Left renal cortex interstitium (tissue), 4 donors: ENCODE data around the gene ELMOD3. TPM values are rescaled to one million over a fixed set of nuclear protein-coding genes. Genes with fewer than 3 reads are reported as not detected.

Experiments used
- DNase-seq, 4 donors: peaks; one replicate each; pipeline ENCODE4 v3.0.0-alpha.2; 2013; ENCODE audit warnings: low read depth in 4 of 4, low spot score in 2 of 4, missing footprints in 1 of 4
- polyA plus RNA-seq, 4 donors: library from polyadenylated mRNA; unstranded; fragments of 120-200 nt; gene quantifications; one replicate each; pipeline ENCODE4 v1.2.1, GENCODE V29; 2013; ENCODE audit not compliant: insufficient read length in 4 of 4

Gene ELMOD3
- polyA plus RNA-seq, 4 donors = 21.0 to 37.7 (median 30.0) TPM

DNA sequence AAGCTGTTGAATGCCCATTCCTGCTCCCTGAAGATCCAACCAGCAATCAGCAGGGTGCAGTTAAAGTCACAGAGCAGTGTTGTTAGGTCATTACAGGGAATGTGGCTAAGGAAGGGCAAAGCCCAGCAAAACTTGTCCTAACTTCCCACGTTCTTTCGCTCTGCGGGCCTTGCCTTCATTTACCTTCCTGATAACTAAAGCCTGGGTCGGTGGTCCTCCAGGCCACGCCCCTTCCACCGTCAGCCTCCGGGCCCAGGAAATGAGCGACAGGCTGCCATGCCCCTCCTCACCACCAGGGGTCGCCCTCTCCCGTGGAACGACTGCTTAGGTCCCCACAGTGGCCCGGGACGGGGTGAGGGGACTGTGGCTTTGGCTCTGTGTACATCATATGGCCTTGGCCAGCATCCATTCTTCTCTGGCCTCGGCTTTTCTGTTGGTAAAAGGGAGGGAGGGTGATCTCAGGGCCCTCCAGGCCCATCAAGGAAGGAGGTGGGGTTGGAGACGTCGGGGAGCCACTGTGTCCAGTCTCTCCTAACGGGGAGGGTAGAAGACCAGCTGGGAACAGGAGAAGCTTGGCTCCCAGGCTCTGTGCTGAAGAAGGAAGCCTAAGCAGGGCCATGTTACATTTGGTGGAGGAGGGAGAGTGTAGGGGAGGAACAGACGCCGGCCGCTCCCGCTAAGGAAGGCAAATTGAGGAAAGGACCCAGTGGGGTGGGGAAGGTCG lies 66.1 kb downstream of the ELMOD3 start:
- DNase-seq = no peak

DNA sequence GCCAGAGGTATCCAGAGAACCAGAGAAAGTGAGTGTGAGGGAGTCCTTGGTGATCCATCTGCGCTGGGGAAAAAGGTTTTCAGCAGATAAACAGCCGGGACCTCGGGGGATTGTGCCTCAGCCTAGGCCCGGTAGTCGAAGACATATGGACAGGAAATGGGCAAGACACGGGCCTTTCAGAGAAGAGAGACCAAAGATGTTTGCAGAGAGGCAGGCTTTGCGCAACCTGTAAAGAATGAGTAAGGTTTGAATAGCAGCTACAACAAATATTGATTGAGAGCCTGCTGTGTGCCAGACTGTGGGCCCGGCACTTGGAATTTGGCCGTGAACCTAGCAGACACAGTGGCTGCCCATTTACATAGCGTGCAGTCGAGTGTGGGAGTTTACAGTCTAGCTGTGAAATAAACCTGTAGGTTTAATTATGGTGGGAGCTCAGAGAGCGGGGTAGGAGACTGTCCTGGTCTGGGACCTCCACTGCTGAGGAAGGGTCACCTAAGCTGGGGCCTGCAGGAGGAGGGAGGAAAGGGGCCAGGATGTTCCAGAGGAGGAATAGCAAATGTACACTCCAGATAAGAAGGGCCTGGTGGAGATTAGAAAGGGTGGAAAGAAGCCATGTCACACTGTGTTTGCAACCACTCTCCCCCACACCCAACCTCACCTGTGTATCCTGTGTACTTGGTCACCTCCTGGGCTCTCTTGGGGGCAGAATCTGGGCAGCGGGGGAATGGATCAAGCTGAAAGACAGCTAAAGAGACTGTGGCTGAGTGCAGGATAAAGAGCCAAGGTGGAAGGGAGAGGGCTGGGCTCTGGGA lies 66.9 kb downstream of the ELMOD3 start:
- DNase-seq = no peak

DNA sequence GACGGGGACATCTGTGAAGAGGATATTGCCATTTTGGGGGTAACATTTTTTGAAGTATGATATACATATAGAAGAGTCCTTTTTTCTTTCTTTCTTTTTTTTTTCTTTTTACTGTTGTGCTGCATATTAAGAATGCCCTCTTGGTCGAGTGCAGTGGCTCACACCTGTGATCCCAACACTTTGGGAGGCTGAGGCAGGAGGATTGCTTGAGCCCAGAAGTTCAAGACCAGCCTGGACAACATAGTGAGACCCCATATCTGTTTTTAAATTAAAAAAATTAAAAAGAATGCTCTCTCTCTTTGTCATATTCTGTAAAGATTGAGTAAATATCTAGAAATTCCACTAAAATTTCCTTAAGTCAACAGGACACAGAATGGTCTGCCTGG lies 67.5 kb downstream of the ELMOD3 start:
- no peak for DNase-seq

DNA sequence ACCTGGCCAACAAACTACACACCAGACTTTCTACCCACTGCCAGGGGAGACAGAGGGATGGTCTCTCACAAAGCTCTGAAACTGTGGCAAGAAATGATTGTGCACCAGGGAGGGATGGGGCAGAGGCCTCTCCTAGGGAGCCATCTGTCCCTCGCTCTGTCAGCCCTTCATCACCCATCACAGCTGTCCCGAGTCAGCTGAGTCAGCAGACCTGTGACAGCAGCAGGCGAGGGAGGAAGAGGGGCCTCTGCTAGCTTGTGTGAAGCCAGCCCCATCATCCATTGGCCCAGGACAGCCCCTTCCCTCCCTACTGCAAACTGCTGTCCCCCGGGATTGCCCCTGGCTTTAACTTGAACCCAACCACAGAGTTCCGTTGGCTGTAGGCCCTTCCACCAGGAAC lies 69.0 kb downstream of the ELMOD3 start:
- DNase-seq = no peak

DNA sequence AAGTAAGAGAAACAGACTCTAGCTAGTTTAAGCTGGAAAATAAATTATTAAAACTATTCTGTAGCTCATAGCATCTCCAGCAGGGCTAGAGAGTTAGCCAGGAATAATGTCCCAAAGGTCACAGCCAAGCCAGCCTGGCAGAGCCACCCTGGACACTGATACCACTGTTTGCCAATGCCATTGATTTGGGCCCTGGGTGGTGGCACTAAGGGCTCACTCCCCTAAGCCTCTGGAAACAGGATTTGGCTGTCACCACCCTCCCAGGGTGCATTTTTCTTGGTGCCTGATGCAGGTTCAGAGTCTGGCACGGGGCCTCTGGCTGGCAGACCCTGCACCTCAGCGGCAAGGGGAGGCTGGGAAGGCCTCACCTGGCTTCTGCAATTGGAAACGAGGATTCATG lies 71.0 kb downstream of the ELMOD3 start:
- DNase-seq = no peak

DNA sequence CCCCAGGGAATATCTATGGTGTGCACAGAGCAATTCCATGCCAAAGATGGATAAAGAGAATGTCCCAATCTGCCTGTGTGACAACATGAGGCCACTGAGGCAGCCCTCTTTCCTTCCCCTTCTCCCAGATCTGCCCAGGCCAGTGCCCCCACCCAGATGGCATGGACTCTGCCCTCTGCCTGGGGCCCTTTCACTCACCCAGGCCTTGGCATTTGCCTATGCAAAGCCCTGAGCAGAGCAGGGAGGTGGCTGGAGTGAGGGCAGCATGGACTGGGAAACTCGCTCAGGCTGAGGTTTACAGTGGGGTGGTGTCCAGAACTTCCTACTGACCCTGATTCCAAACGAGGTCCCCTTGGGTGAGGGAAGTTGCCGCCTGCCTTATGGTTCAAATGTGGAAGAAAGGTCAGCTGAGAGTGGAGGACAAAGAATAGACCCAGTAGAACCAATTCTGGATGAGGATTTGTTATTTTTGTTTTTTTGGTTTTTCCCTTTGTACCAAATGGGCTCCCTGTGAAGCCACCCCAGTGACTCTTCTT lies 72.8 kb downstream of the ELMOD3 start:
- DNase-seq = no peak

DNA sequence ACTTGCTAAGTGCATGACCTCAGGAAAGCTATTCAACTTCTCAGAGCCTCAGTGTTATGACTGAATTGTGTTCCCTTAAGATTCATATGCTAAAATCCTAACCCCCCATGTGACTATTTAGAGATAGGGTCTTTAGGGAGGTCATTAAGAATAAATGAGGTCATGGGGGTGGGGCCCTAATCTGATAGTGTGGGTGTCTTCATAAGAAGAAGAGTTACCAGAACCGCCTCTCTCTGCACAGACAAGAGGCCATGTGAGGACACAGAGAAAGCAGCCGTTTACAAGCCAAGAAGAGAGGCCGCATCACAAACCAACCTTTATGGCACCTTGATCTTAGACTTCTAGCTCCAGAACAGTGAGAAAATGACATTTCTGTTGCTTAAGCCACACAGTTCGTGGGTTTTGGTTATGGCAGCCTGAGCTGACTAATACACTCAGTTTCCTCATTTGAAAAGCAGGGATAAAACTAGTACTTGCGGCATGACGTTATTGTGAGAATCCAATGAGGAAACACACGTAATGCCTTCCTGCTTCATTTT lies 73.8 kb downstream of the ELMOD3 start:
- DNase-seq = no peak

DNA sequence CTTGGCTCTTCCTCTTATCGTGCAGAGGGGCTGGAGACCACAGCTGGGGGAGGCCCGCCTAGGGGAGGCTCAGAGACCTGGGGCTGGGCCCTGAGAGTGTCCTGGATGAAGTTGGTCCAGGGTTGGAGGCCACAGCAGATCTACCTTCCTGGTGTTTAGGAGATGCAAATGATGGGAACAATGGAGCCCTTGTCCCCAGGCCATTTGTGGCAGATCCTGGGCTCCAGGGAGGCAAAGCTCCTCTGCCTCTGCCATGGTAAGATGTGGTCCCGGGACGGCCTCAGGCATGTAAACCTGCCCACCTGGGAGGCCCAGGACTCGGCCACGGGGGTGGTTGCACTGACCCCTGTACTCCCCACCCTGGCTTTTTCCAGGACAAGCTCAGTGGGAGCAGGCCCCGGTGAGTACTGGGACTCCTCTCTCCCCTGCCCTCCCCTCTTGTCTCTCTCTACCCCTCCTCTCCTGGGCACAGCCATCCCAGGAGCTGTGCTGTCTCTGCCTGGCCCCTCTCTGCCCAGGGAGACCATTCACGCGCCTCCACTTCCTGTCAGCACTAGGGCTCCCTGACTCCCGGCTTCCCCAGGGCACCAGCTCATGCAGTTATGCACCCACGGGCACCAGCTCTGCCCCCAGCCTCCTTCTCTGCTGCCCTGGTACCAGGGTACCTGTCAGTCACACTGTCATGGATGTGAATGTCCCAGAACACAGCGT lies 74.8 kb downstream of the ELMOD3 start:
- DNase-seq = no peak

DNA sequence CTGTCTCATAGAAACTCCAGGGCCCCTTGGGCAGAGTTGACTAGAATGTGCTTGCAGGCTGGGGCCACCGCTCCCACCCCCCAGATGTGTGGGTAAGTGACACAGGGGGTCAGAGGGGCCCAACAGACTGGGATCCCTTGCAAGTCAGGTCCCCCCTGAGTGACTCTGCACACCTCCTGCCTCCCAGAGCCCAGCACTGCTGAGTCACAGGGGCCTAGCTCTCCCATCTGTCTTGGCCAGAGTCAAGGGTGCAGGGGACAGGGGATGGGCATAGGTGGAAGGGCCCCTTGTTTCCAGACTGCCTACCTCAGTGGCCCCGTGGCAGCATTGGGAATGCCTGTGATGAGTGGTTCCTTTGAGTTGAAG lies 75.3 kb downstream of the ELMOD3 start:
- DNase-seq = no peak

DNA sequence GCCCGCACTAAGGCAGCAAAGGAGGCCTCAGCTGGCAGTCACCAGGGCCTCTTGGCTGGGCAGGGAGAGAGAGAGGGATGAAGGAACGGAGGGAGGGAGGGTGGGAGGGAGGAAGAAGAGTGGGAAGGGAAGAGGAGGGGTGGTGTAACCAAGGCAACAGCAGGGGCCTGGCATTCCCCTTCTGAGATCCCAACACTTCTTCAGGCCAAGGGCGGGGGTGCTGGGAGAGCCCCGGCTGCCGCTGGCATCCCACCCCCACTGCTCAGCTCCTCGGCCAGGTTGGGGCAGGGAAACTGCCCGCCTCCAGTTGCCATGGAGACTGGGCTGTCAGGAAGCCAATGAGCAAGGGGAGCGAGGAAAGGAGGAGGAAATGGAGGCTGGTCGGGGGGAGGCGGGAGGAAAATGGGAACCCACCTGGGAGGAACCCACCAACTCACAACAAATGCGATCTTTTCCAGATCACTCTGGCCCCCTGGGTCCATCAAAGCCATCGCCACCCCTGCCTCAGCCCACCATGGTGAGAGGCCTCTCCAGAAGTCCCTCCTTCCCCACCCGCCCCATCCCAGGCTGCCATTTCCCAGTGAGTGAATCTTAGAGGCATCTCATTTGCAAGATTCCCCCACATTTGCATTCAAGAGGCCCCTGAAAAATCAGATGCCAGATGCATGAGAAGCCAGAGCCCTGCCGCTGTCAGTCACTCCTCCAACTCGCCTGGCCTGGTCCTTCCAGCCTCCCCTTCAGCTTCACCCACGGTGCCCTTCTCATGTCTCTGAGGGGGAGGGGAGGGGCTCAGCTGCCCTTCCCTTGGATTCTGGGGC lies 76.4 kb downstream of the ELMOD3 start:
- DNase-seq = no peak

DNA sequence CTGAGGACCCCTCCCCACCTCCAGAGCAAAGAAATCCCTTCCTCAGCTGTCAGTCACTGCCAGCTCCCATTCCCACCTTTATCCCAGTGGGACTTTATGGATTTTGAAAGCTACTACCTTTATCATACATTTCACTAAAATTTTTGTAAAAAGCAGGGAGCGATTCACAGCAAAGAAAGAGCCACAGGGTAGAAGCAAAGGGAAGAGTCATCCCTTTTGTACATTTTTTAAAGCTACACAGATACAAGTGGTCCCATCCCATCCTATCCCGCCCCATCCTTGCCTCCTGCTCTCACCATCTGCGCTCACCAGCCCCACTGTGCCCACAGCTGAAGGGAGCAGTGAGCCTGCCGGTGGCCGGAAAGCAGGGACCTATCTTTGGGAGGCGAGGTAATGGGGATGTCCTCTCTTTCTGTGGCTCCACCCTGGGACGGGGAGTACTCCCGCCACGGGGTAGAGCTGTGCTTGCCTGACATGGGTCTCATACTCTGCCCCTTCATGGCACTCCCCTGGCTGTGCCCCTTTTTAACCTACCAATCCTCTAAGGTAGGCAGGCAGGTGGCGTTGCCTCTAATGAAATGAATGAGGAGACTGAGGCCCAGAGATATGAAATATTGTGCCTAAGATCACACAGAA lies 77.1 kb downstream of the ELMOD3 start:
- no peak for DNase-seq

DNA sequence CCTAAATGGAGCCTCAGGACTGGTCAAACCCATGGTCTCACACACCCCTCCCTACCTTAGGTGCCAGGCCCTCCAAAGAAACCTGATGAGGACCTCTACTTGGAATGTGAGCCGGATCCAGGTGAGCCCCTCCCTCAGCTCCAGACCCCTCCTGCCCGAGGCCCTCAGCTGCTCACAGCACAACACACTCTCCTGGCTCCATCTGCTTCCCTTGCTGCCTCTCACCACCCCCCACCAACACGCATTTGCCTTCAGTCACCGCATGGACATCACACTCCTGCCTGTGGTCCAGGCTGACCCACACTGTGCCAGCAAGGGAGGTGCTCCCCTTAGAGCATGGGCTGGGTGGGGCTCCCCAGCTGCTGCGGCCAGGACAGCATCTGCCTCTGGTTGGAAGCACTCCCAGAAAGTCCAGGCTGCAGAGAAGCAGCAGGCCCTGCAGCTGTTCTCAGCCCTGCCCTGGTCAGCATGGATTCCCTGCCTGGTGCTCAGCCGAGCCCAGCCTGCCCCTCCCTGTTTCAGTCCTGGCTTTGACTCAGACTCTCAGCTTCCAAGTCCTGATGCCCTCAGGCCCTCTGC lies 79.0 kb downstream of the ELMOD3 start:
- DNase-seq = no peak

DNA sequence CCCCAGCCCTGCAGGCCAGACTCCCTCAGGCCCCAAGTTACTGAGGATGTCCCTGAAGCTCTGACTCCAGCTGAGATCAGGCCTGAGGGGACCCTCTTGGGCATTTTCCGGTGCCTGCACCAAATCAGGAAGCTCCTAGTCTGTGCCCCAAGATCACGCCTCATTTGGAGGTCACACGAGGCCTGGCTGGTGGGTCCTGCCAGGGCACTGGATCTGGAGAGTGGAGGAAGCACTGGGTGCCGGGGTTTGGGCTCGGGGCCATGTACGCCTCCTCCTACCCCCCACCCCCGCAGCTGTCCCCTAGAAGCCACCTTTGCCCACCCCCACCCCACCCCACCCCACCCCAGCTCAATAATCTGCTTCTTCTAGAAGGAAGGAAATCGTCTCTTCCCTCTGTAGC lies 80.1 kb downstream of the ELMOD3 start:
- no peak for DNase-seq

DNA sequence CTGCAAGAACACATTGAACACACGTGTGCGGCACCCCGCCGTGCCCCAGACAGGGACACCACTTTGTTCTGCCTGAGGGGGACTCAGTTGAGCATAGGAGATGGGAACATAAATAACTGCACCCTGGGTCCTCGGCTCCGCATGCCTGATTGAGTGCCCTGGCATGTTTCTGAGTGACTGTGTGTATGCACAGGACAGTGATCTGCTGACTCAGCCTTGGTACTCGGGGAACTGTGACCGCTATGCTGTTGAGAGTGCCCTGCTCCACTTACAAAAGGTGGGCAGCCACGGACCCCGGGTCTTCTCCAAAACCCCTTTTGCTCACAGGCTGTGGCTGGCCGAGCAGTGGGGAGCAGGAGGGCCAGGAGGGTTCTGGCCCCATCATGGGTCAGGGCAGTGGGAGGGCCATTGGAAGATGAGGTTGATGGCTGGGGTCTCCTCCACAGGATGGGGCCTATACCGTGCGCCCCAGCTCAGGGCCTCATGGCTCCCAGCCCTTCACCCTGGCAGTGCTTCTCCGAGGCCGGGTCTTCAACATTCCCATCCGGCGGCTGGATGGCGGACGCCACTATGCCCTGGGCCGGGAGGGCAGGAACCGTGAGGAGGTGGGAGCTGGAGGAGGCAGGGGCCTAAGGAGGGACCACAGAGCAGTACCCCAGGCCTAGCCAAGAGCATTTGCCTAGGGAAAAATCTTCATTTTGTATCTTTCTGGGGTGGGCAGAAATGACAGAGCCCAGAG lies 80.8 kb downstream of the ELMOD3 start:
- no peak for DNase-seq

DNA sequence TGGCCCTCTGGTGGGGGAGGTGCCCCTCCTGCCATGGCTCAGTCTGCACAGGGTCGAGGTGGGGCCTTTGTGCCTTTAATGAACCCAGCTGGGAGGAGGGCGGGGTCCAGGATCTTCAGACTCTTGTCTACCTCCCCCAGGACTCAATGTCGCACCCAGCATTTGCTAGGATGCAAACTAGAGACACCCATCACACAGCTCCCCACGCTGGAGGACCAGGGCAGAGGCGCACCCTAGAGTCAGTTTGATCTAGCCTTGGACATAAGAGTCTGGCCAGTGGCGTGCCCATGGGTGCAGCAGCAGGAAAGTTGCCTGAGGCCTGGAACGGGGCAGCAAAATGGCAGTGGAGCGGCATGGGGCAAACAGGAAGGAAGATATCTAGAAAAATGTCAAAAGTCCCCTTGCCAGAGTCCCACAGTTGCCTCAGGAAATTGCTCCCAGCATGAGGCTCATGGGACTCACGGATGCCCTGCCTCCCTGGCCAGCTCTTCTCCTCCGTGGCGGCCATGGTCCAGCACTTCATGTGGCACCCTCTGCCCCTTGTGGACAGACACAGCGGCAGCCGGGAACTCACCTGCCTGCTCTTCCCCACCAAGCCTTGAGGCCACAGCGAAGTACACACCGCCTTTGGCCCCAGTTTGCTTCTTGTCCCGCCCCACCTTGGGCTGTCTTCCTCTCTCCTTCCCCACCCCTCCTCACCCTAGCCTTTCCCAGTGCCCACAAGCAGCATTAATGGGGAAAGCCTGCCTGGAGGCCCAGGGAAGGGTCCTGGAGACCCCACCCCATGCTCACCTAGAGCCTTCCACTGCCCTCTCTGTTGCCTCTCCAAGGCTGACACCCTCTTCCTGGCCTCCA lies 81.6 kb downstream of the ELMOD3 start:
- no peak for DNase-seq

DNA sequence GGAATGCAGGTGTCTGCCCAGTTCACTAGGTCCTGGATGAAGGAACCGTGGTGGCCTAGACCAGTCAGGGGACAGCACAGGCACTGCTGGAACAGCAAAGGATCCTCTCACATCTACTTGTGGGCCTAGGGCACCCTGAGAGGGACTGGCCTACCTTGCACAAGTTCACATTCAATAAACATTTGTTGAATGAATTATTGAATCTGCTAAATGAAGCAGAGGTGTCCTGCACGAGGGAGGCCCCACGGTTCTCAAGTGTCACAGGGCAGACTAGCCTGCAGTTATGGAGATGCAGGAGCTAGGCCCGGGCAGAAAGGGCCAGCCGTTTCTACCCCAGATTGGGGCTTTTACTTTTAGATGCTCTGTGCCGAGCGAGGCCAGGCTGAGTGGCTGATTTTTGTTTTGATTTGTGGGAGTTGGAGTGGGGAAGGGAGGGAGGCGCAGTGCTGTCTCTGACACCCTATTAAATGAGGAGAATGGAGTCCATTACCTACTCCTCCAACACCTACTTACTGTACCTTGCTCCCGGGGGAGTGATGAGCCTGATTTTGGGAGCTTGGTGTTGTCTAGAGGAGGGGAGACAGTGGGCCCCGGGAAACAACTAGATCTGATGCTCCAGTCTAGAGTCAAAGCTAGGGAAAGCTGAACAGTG lies 82.4 kb downstream of the ELMOD3 start:
- no peak for DNase-seq

DNA sequence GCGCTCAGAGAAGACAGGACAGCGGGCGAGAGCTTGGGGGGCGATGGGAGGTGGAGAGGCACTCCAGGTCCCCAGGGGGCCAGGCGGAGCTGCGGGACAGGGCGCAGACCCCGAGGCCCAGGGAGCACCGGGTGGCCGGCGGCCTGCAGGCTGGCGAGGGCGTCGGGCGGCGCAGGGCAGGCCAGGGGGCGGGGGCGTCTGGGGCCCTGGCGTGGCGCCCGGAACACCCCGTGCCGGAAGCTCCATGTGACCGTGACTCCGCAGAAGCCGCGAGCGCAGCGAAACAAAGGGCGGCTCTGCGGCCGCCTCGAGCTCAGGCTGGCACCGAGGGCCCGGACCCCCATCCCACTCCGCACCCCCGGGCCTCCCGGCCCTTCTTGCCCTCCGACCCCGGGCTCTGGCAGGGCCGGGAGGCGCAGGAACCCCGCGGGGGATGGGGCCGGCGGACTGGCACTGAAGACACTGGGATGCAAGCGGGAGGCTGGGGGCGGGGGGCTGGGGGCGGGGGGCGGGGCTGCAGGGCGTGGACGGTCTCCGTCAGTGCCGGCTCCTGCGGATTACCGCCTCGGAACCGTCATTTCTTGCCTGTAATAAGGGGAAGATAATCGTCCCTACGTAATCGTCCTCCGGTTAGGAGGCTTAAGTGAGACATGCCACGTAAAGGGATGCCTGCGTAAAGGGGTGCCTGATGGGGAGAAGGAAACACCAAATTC lies 83.1 kb downstream of the ELMOD3 start:
- DNase-seq = no peak
